Memory B cell (primary cell): ENCODE results near the gene PIK3R2.

ENCODE experiments used
- ATAC-seq: fragments of 150-1000 bp; cut with Tn5 transposase; 2 replicates; pipeline ENCODE4 v1.10.0; 2021; ENCODE audit warnings: low read depth, mild to moderate bottlenecking, moderate library complexity
- DNase-seq, 2 donors: peaks; one replicate each; pipeline ENCODE4 v3.0.0; 2022; ENCODE audit warnings: low spot score in 2 of 2
- H3K27ac Mint-ChIP-seq: one replicate; pipeline ENCODE4 v1.8.0; 2022; ENCODE audit warnings: mild to moderate bottlenecking, moderate library complexity, mixed read lengths
- H3K27me3 Mint-ChIP-seq: one replicate; pipeline ENCODE4 v1.8.0; 2022; ENCODE audit warnings: mixed read lengths
- H3K36me3 Mint-ChIP-seq: one replicate; pipeline ENCODE4 v1.8.0; 2022; ENCODE audit warnings: mild to moderate bottlenecking, mixed read lengths
- H3K4me1 Mint-ChIP-seq: one replicate; pipeline ENCODE4 v1.8.0; 2022; ENCODE audit warnings: mixed read lengths
- H3K4me3 Mint-ChIP-seq: one replicate; pipeline ENCODE4 v1.8.0; 2022; ENCODE audit warnings: mild to moderate bottlenecking, moderate library complexity, mixed read lengths
- H3K9me3 Mint-ChIP-seq: one replicate; pipeline ENCODE4 v1.8.0; 2022; ENCODE audit warnings: mixed read lengths

The PIK3R2 gene

DNA sequence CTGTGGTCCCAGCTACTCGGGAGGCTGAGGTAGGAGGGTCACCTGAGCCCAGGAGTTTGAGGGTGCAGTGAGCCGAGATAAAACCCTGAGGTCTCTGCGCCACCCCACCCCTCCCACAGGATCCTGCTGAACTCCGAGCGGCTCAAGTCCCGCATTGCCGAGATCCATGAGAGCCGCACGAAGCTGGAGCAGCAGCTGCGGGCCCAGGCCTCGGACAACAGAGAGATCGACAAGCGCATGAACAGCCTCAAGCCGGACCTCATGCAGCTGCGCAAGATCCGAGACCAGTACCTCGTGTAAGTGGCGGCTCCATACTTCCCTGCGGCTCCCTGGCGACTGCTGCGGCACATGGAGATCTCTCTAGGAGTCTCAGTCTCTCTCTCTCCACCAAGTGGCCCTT, 14.0 kb downstream of the PIK3R2 start:
- Mint-ChIP-seq H3K4me3 (no peak overlapping the region), H3K9me3 (no peaks in the 10 kb centered on the region), H3K4me1 (peaks cover 32% of the 10 kb centered on the region), H3K27ac (no peak overlapping the region), H3K36me3 (peaks cover 15% of the 10 kb centered on the region), H3K27me3 (no peaks in the 10 kb centered on the region)
- DNase-seq: no peak
- no peak for ATAC-seq

DNA sequence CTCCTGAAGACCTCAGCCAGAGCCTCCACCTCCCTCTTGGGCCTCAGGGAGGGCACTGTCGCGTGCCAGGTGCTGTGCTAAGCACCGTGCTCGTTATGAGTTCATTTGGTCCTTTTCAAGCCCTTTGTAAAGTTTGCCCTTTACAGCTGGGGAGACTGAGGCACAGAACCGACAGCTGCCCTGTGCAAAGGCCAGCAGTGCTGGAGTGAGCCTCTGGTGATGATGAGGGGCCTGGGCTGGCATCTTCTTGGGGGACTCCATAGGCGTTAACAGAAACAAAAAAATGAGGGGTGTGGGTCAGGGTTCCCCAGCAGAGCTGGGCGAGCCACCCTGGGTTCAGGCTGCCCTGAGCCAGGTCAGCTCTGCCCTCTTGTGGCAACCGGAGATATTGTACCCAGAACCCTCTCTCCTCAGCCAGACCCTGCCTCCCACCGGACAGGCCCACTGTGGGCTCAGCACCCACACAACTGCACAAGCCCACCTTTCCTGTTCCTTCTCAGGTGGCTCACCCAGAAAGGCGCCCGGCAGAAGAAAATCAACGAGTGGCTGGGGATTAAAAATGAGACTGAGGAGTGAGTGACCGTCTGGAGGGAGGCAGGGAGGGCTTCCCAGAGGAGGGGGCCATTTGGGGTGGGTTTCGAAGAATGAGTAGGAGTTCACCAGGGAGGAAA, 15.1 kb downstream of the PIK3R2 start:
- H3K9me3 Mint-ChIP-seq: no peaks in the 10 kb centered on the region
- peak overlapping the region; percentile 99 for H3K27ac Mint-ChIP-seq
- no peaks in the 10 kb centered on the region for H3K27me3 Mint-ChIP-seq
- peaks cover 15% of the 10 kb centered on the region for H3K36me3 Mint-ChIP-seq
- DNase-seq (peak; percentile 61 to 63), ATAC-seq (peak; percentile 24)
- peaks cover 41% of the 10 kb centered on the region for H3K4me1 Mint-ChIP-seq
- H3K4me3 Mint-ChIP-seq: peak overlapping the region; percentile 83

DNA sequence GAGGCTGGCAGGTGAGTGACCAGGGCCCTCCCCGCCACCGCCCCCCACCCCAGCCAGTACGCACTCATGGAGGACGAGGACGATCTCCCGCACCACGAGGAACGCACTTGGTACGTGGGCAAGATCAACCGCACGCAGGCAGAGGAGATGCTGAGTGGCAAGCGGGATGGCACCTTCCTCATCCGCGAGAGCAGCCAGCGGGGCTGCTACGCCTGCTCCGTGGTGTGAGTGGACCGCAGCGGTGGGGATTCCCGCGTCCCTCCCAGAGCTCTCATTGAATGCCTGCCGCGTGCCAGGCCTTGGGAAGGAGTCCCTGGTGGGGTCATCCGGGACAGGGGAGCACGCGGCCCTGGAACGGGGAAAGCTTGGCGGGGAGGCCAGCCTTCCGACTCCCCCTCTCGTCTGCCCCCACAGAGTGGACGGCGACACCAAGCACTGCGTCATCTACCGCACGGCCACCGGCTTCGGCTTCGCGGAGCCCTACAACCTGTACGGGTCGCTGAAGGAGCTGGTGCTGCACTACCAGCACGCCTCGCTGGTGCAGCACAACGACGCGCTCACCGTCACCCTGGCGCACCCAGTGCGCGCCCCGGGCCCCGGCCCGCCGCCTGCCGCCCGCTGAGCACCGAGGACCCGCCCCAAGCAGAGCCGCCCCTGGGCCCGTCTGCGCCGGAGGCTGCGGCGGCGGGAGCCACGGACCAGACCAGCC, 15.9 kb downstream of the PIK3R2 start:
- DNase-seq (peak in 1 of 2 donors; percentile 62), ATAC-seq (peak; percentile 28)
- H3K4me1 Mint-ChIP-seq: peaks cover 45% of the 10 kb centered on the region
- H3K27ac Mint-ChIP-seq: peak overlapping the region; percentile 99
- H3K27me3 Mint-ChIP-seq: no peaks in the 10 kb centered on the region
- H3K4me3 Mint-ChIP-seq: peak overlapping the region; percentile 83
- peaks cover 12% of the 10 kb centered on the region for H3K36me3 Mint-ChIP-seq
- no peaks in the 10 kb centered on the region for H3K9me3 Mint-ChIP-seq

GRCh38 chr19:18170714-18171255, 17.8 kb downstream of the PIK3R2 start:
- DNase-seq (peak in 1 of 2 donors; percentile 46), ATAC-seq (peak; percentile 2)
- peaks cover 16% of the 10 kb centered on the region for H3K36me3 Mint-ChIP-seq
- H3K9me3 Mint-ChIP-seq: no peaks in the 10 kb centered on the region
- H3K4me1 Mint-ChIP-seq: peaks cover 50% of the 10 kb centered on the region
- no peaks in the 10 kb centered on the region for H3K27me3 Mint-ChIP-seq
- peak overlapping the region; percentile 99 for H3K27ac Mint-ChIP-seq
- peak overlapping the region; percentile 81 for H3K4me3 Mint-ChIP-seq

DNA sequence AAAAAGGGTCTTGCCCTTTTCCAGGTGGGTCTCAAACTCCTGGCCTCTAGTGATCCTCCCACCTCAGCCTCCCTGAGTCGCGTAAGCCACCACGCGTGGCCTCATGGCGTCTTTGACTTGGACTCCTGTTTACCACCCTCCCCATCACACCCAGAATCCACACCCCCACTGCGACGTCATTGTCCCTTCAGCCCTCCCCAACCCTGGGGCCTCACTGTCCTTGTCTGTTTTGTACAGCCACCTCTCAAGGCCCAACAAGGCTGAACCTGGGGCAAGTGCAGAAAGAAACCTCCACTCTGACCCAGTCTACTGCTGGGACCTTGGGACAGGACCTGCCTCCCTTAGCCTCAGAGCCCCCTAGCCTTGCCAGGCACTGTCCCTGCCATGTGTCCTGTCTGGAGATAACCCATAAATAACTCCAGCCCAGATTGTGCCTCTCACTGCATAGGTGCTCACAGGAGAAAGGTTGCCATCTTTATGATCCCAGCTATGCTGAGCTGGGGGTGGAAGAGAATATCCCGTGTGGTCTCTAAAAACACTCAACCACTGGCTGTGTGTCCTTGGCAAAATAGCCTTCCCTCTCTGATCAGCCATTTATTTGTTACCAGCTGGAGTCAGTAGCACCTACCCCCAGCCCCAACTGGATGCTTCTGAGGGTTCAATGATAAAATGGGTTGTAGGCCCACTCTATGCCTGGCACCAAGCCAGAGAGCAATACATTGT, 18.8 kb downstream of the PIK3R2 start:
- no peak for ATAC-seq
- Mint-ChIP-seq H3K27me3 (no peaks in the 10 kb centered on the region), H3K4me3 (peak overlapping the region; percentile 81), H3K9me3 (no peaks in the 10 kb centered on the region), H3K36me3 (peaks cover 20% of the 10 kb centered on the region), H3K4me1 (peaks cover 55% of the 10 kb centered on the region), H3K27ac (peak overlapping the region; percentile 99)
- DNase-seq: peak in 1 of 2 donors; percentile 38

DNA sequence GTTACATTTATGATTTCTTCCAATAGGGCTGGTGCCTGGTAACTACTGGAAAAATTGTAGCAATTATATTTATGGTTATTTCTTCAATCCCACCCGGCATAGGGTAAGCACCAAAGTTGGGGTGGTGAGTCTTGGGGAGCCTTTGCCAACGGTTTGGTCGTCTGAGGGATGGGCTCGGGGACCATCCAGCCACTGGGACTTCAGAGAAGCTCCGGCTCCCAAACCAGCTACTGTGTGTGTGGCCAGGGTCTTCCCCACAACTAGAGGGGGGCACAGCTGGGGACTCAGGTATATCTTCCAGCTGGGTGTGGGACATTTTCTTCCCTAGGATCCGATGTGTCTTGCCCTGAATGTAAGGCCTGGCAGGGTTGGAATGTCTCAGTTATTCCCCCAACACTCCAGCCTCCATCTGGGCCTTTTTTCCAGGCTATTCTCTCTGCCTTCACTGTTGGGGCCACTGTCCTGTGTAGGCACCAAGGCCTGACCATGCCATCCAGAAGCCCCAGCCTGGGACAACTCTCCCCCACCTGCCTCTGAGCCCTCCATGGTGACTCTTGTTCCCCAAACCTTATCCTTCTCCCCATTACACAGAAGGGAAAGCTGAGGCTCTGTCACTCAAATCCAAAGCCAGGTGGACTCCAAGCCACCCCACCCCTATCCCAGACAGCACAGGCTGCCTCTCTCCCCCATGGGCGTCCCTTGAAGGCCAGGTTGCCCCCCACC, 19.5 kb downstream of the PIK3R2 start:
- Mint-ChIP-seq H3K36me3 (peaks cover 21% of the 10 kb centered on the region), H3K4me1 (peaks cover 59% of the 10 kb centered on the region), H3K4me3 (peak overlapping the region; percentile 96), H3K27me3 (no peaks in the 10 kb centered on the region), H3K9me3 (no peaks in the 10 kb centered on the region), H3K27ac (peak overlapping the region; percentile 99)
- ATAC-seq: no peak
- no peak for DNase-seq

DNA sequence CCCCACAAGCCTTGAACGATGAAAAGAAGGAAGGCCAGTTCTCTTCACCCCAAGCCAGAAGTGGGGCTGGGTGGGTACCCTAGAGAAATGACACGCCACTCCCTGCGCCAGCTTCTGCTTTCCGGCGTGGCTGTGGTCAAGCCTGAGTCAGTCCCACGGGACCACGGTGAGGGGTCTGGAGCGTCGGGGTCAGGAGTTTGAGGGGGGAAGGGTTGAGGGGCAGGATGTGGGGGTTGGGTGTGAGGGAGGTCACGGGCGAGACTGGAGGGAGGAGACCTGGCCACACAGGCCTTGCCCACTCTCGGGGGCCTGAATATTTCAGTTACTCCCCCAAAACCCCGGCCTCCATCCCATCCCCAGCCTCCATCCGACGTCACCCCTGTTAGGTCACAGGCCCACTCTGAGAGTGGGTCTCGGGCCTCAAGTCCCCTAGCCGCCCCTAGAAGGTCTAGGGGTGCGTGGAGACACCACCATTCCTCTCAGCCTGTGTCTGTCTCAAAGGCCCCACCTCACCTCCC, 20.1 kb downstream of the PIK3R2 start:
- H3K27ac Mint-ChIP-seq: peak overlapping the region; percentile 99
- H3K27me3 Mint-ChIP-seq: no peaks in the 10 kb centered on the region
- ATAC-seq (peak; percentile 10), DNase-seq (peak; percentile 52 to 82)
- H3K36me3 Mint-ChIP-seq: peaks cover 21% of the 10 kb centered on the region
- peaks cover 56% of the 10 kb centered on the region for H3K4me1 Mint-ChIP-seq
- H3K9me3 Mint-ChIP-seq: no peaks in the 10 kb centered on the region
- H3K4me3 Mint-ChIP-seq: peak overlapping the region; percentile 96

- Mint-ChIP-seq H3K9me3 (no peaks in the 10 kb centered on the region), H3K36me3 (peaks cover 24% of the 10 kb centered on the region), H3K27ac (peak within 1 kb of the TSS; percentile 99), H3K4me1 (peaks cover 53% of the 10 kb centered on the region), H3K4me3 (peak within 1 kb of the TSS; percentile 96), H3K27me3 (no peaks in the 10 kb centered on the region)
- peak; percentile 58 to 82 for DNase-seq
- ATAC-seq: peak; percentile 55
These were observed 20.8 kb downstream of the PIK3R2 start, which contains the start of gene IFI30 for GRCh38 chr19:18173572-18174288. IFI30 (plus strand) TSS chr19:18173813; CDS start chr19:18173842, 29 bp downstream.

- Mint-ChIP-seq H3K36me3 (peaks cover 24% of the 10 kb centered on the region), H3K27me3 (no peaks in the 10 kb centered on the region), H3K9me3 (no peaks in the 10 kb centered on the region), H3K4me3 (peak overlapping the region; percentile 96), H3K4me1 (peaks cover 51% of the 10 kb centered on the region), H3K27ac (peak overlapping the region; percentile 99)
- DNase-seq: no peak
- ATAC-seq: no peak
These were observed 22.0 kb downstream of the PIK3R2 start for GRCh38 chr19:18174983-18175382.

DNA sequence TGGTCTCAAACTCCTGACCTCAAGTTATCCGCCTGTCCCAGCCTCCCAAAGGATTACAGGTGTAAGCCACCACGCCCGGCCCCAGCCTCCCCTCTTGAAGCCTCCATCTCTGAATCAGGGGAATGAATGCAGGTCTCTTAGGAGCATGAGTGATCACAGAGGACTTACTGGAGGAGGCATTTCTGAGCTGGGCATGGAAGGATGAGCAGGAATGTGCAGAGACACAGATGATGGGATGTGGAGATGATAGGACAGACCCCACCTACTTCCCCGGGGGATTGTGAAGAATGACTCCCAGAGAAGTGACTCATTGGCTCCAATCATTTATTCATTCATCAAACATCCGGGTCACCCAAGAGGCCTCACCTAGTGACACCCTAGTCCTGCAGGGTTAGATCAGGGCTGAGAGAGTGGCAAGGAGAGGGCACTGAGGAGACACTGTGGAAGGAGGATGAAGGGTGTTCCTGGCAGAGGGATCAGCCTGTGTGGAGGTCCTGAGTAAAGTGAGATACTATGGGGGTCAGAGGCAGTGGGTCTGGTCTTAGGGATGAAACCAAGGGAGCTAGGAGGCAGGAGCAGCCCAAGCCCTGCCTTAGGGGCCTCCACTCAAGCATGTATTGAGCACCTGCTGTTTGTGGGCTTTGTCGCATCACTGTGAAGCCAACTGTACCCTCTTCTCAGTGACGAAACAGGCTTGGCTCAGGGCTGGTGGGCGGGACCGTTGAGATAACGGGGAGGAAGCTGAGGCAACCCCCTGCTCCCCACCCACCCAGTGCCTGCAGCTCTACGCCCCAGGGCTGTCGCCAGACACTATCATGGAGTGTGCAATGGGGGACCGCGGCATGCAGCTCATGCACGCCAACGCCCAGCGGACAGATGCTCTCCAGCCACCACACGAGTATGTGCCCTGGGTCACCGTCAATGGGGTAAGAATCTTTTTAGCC, 23.7 kb downstream of the PIK3R2 start:
- no peak for DNase-seq
- Mint-ChIP-seq H3K36me3 (peaks cover 24% of the 10 kb centered on the region), H3K27me3 (no peaks in the 10 kb centered on the region), H3K4me1 (peaks cover 40% of the 10 kb centered on the region), H3K4me3 (peak overlapping the region; percentile 67), H3K9me3 (no peaks in the 10 kb centered on the region), H3K27ac (no peak overlapping the region)
- ATAC-seq: no peak

DNA sequence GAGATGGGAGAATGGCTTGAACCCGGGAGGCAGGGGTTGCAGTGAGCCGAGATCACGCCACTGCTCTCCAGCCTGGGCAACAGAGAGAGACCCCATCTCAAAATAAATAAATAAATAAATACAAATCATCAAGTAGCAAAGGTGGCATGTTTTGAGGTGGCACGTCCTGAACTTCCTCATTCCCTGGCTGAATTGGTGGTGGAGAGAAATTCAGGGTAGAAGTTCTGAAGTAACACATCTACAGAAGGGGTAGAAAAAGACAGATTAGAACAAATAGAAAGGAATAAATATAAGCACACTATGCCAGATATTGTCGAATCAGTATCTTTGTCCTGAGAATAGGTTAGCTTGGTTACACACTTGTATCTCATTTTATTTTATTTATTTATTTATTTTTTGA, 27.0 kb downstream of the PIK3R2 start:
- DNase-seq (no peak), ATAC-seq (peak; percentile 10)
- Mint-ChIP-seq H3K4me1 (peaks cover 25% of the 10 kb centered on the region), H3K4me3 (peak overlapping the region; percentile 67), H3K27ac (no peak overlapping the region), H3K27me3 (no peaks in the 10 kb centered on the region), H3K36me3 (peaks cover 19% of the 10 kb centered on the region), H3K9me3 (no peaks in the 10 kb centered on the region)

DNA sequence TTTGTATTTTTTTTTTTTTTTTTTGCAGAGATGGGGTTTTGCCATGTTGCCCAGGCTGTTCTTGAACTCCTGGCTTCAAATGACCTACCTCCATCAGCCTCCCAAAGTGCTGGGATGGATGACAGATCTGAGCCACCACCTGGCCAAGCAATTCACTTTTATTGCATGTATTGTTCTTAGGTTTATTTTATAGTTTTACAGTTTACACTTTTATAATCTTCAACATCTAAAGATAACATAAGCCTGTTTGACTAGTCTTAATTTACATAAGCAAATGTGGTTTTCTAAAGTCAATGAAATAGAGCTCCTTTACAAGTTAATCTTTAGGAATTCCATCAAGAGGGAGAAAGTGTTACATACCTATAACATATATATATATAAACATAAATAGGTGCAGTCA, 30.6 kb downstream of the PIK3R2 start:
- Mint-ChIP-seq H3K27me3 (no peaks in the 10 kb centered on the region), H3K9me3 (no peaks in the 10 kb centered on the region), H3K36me3 (peaks cover 5% of the 10 kb centered on the region), H3K4me3 (no peak overlapping the region), H3K4me1 (peaks cover 9% of the 10 kb centered on the region), H3K27ac (no peak overlapping the region)
- DNase-seq (no peak), ATAC-seq (no peak)
